ENCODE data around the gene PF4V1.

PF4V1 gene

DNA sequence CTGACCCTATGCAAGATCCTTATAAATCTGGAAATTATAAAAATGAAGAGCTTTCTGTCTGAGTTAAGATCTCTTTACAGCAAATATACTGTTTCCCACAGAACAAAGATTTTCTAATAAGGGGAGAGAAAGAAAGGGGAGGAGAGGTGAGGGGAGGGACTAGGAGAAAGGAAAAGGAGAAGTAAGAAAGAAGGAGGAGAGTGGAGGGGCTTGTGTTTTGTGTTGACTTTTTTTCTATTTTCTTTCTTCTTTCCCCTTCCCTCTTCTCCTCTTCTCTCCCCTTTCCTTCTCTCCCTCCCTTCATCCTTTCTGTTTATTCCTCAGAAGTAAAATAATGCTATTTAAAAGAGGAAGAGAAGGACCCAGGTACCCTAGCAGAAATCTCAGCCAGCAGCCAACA is 10.4 kb upstream of the PF4V1 start:
- H3K27ac ChIP-seq (ENCODE audit: poor library complexity, severe bottlenecking), result peak overlapping the region; percentile 80

DNA sequence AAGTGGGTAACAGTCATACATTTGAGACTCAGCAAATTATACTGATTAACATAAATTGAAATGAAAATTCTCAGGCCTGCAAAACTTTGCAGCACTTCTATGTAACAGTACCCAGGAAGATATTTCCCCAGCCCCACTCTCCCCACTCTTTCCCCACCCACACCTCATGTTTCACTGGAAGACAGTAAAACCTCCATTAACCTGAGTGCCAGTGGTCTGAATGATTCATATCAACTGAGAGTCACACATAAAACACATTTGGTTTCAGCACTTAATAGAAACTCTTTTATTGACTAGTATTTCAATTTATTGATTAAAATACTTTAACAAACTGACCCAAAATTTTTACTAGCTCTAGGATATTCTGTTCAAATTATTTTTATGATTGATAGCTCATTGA is 9.7 kb upstream of the PF4V1 start:
- ATAC-seq (ENCODE audit: low read depth), result peak; percentile 56
- no peak for DNase-seq (ENCODE audit: low spot score)
- no peak overlapping the region for H3K4me3 ChIP-seq (ENCODE audit: severe bottlenecking)
- peak overlapping the region; percentile 80 for H3K27ac ChIP-seq (ENCODE audit: poor library complexity, severe bottlenecking)
- no peaks in the 10 kb centered on the region for H3K27me3 ChIP-seq (ENCODE audit: insufficient read depth, poor library complexity, severe bottlenecking)
- no peaks in the 10 kb centered on the region for H3K36me3 ChIP-seq (ENCODE audit: low read depth)
- TF ChIP-seq, protein P1, sequence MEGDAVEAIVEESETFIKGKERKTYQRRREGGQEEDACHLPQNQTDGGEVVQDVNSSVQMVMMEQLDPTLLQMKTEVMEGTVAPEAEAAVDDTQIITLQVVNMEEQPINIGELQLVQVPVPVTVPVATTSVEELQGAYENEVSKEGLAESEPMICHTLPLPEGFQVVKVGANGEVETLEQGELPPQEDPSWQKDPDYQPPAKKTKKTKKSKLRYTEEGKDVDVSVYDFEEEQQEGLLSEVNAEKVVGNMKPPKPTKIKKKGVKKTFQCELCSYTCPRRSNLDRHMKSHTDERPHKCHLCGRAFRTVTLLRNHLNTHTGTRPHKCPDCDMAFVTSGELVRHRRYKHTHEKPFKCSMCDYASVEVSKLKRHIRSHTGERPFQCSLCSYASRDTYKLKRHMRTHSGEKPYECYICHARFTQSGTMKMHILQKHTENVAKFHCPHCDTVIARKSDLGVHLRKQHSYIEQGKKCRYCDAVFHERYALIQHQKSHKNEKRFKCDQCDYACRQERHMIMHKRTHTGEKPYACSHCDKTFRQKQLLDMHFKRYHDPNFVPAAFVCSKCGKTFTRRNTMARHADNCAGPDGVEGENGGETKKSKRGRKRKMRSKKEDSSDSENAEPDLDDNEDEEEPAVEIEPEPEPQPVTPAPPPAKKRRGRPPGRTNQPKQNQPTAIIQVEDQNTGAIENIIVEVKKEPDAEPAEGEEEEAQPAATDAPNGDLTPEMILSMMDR (IDR thresholded peaks at IDR 0.05; ENCODE audit: poor library complexity, severe bottlenecking), result no peak
- H3K4me1 ChIP-seq (ENCODE audit: insufficient read depth, poor library complexity, severe bottlenecking), result peaks cover 37% of the 10 kb centered on the region
- no peaks in the 10 kb centered on the region for H3K9me3 ChIP-seq (ENCODE audit: severe bottlenecking)

More for the DNA sequence above, 10.4 kb upstream of the PF4V1 start:
- no peaks in the 10 kb centered on the region for H3K36me3 ChIP-seq (ENCODE audit: low read depth)
- no peak for ATAC-seq (ENCODE audit: low read depth)
- no peak for DNase-seq (ENCODE audit: low spot score)
- no peak overlapping the region for H3K4me3 ChIP-seq (ENCODE audit: severe bottlenecking)
- H3K27me3 ChIP-seq (ENCODE audit: insufficient read depth, poor library complexity, severe bottlenecking), result no peaks in the 10 kb centered on the region
- TF ChIP-seq, protein P1 (IDR thresholded peaks at IDR 0.05; ENCODE audit: poor library complexity, severe bottlenecking), result no peak
- no peaks in the 10 kb centered on the region for H3K9me3 ChIP-seq (ENCODE audit: severe bottlenecking)
- H3K4me1 ChIP-seq (ENCODE audit: insufficient read depth, poor library complexity, severe bottlenecking), result peaks cover 37% of the 10 kb centered on the region

DNA sequence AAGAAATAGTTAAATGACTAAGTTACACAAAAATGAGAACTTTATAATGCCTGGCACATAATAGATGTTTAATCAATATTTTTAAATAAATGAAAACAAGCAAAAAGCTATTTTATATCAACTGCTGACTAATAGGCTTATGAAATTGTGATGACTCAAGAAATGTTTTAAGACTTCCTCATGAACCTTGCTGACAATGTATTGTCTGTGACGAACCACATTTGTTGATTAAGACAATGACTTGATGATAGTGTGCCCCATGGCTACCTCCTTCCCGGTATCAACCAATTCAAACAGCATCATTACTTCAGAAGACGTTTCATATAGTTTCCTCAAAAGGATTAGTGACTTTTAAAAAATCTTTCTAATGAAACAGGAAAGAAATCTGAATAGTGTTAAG is 8.8 kb upstream of the PF4V1 start:
- TF ChIP-seq, protein P1 (IDR thresholded peaks at IDR 0.05; ENCODE audit: poor library complexity, severe bottlenecking), result no peak
- Histone ChIP-seq H3K9me3 (ENCODE audit: severe bottlenecking) (no peaks in the 10 kb centered on the region), H3K4me1 (ENCODE audit: insufficient read depth, poor library complexity, severe bottlenecking) (peaks cover 37% of the 10 kb centered on the region), H3K27ac (ENCODE audit: poor library complexity, severe bottlenecking) (peak overlapping the region; percentile 80), H3K27me3 (ENCODE audit: insufficient read depth, poor library complexity, severe bottlenecking) (no peaks in the 10 kb centered on the region), H3K36me3 (ENCODE audit: low read depth) (no peaks in the 10 kb centered on the region), H3K4me3 (ENCODE audit: severe bottlenecking) (no peak overlapping the region)
- ATAC-seq (ENCODE audit: low read depth) (peak; percentile 95), DNase-seq (ENCODE audit: low spot score) (no peak)

DNA sequence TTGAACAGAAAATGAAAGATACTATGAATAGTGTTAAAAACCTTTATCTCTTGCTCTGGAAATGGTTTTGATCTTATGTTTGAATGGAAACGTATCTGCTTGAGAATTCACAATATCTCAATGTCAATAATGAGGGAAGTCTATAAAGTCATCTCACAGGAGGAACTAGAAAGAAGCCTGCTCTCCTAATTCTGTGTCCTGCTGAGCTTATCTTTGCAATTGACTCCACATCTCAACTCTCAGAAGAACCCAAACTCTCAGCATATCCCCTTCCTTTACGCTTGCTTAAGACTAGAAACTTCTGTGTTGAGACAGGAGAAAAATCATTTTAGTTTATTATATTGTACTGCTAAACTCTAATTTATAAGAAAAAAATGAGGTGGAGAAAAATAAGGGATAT is 8.3 kb upstream of the PF4V1 start:
- no peaks in the 10 kb centered on the region for H3K36me3 ChIP-seq (ENCODE audit: low read depth)
- DNase-seq (ENCODE audit: low spot score) (no peak), ATAC-seq (ENCODE audit: low read depth) (no peak)
- H3K27ac ChIP-seq (ENCODE audit: poor library complexity, severe bottlenecking), result peak overlapping the region; percentile 80
- no peak overlapping the region for H3K4me3 ChIP-seq (ENCODE audit: severe bottlenecking)
- no peaks in the 10 kb centered on the region for H3K27me3 ChIP-seq (ENCODE audit: insufficient read depth, poor library complexity, severe bottlenecking)
- TF ChIP-seq, protein P1 (IDR thresholded peaks at IDR 0.05; ENCODE audit: poor library complexity, severe bottlenecking), result no peak
- no peaks in the 10 kb centered on the region for H3K9me3 ChIP-seq (ENCODE audit: severe bottlenecking)
- peaks cover 37% of the 10 kb centered on the region for H3K4me1 ChIP-seq (ENCODE audit: insufficient read depth, poor library complexity, severe bottlenecking)

DNA sequence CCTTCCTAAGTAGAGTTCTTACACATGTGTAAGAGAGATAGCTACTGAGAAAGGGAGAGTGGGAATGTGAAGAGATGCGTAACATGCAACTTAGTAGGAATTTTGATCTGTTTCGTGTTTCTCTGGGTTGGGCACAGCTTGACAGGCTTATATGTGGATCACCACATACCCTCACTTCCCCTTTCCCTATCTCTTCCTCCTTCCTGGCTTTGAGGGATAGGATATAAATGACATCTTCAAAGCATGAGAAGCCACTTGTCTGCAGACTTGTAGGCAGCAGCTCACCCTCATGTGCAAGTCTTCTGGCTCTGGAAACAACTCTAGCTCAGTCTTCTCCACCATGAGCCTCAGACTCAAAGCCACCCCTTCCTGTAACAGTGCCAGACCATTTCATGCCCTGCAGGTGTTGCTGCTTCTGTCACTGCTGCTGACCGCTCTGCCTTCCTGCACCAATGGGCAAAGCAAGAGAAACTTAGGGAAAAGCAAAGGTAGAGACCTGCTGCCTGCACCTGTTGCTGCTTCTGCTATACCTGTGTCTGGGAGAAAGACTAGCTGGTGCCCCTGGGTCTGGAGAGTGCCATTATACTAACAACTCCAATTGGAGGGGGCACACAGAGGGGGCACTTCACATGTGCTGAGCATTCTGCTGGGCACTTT is 5.4 kb upstream of the PF4V1 start:
- TF ChIP-seq, protein P1 (IDR thresholded peaks at IDR 0.05; ENCODE audit: poor library complexity, severe bottlenecking), result no peak
- H3K4me3 ChIP-seq (ENCODE audit: severe bottlenecking), result no peak overlapping the region
- ATAC-seq (ENCODE audit: low read depth), result no peak
- H3K27ac ChIP-seq (ENCODE audit: poor library complexity, severe bottlenecking), result no peak overlapping the region
- H3K9me3 ChIP-seq (ENCODE audit: severe bottlenecking), result no peaks in the 10 kb centered on the region
- H3K27me3 ChIP-seq (ENCODE audit: insufficient read depth, poor library complexity, severe bottlenecking), result no peaks in the 10 kb centered on the region
- H3K36me3 ChIP-seq (ENCODE audit: low read depth), result no peaks in the 10 kb centered on the region
- no peak for DNase-seq (ENCODE audit: low spot score)
- H3K4me1 ChIP-seq (ENCODE audit: insufficient read depth, poor library complexity, severe bottlenecking), result peaks cover 21% of the 10 kb centered on the region

Data from RWPE2 (cell line).